Measurements from ENCODE around the gene C12orf42.

C12orf42 gene

GRCh38 chr12:103303484-103303883 lies 192.3 kb downstream of the C12orf42 start:
- no peak for TF ChIP-seq CTCF (IDR thresholded peaks at IDR 0.05; ENCODE audit: extremely low read depth, missing control alignments)
- DNase-seq (ENCODE audit: low spot score) = no peak

DNA sequence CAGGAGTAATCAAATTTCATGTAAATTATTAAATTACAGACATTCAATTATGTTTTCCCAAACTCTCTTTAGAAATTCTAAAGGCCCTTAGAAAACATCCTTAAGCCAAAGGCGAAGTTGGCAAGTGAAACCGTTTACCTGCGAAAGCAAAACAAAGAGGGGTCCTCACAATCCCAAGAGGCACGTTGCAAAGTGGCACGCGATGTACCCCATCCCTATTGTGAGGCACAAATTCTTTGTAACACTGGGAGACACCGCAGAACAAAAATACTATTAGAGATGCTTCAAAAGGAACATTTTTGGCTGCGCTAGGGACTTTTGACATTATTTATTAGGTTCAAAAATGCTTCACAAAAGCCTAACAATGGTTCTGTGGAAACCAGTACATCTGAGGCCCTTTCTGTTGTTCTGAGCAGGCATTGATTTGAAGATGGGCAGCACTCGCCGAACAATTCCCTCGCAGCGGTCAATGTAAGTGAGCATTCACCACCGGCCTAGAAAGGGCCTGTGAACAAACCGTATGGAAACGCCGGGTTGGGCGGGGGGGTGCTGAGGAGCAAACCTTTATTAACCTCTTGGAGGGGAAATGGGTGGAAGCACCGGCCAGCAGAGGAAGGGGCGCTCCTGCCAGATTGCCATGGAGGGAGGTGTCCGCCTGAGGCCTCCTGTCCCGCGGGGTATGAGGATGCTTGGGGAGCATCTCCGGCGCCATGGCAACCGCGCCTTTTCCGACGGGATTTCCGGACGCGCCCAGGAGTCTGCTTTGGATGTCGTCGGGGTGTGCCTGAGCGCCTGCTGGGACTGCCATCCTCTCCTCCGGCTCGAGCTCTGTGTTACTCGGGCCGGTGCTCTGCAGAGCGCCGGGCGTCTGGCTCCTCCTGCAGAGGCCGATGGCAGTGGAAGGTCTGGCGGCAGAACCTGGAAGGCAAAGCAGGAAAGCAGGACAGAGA lies 193.9 kb downstream of the C12orf42 start:
- DNase-seq (ENCODE audit: low spot score) = no peak
- no peak for TF ChIP-seq CTCF (IDR thresholded peaks at IDR 0.05; ENCODE audit: extremely low read depth, missing control alignments)

DNA sequence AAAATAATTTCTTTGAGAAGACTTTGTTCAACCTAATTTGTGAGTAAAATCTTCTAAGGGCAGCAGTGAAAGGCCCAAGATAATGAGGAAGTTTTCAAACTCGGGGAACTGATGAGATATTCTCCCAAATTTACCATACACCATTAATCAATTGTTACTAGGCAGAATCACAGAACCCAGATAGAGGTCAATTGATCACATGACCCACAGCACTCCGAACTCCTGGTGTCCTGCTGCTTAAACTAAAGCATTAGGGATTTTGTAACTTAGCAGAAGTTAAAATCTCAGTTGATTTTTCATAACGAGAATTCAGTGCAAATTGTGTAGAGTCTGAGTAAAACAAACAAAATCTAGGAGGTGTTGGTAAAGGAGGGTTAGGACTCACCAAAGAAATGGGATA lies 207.8 kb downstream of the C12orf42 start:
- no peak for TF ChIP-seq CTCF (IDR thresholded peaks at IDR 0.05; ENCODE audit: extremely low read depth, missing control alignments)
- DNase-seq (ENCODE audit: low spot score) = no peak

DNA sequence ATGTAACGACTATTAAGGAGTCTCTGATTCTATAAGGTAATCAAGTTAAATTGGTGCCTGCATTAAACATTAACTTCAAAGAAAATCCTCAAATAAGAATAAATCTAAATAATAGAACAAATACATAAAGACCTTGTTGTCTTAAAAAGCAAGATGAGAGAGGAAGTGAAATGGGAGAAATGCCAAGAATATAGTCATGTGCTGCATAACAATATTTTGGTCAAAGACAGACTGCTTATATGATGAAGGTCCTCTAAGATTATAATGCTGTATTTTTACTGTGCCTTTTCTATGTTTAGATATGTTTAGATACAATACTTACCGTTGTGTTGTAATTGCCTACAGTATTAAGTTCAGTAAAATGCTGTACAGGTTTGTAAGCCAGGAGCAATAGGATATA lies 213.6 kb downstream of the C12orf42 start:
- DNase-seq (ENCODE audit: low spot score) = no peak
- TF ChIP-seq CTCF (IDR thresholded peaks at IDR 0.05; ENCODE audit: extremely low read depth, missing control alignments) = no peak

DNA sequence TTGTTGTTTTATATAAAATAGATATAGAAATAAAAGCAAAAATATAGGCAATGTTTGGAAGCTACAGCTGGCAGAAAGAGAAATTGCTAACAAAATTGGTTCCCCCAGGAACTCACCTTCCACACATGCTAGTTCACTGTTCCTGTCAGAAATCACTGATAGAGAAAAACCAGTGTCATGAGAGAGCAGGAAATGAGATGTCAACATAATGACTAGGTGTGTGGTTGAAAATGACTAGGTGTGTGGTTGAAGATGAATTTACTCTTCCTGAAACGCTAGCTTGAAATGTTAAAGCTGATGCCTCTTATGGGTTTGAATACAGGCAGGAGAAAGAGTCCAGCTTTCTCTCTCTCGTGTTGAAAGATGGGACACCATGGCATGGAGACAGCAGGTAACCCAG lies 216.3 kb downstream of the C12orf42 start:
- TF ChIP-seq CTCF (IDR thresholded peaks at IDR 0.05; ENCODE audit: extremely low read depth, missing control alignments) = no peak
- peak; percentile 53 for DNase-seq (ENCODE audit: low spot score)

GRCh38 chr12:103278329-103278728 lies 217.4 kb downstream of the C12orf42 start:
- TF ChIP-seq CTCF (IDR thresholded peaks at IDR 0.05; ENCODE audit: extremely low read depth, missing control alignments) = no peak
- no peak for DNase-seq (ENCODE audit: low spot score)

GRCh38 chr12:103273645-103274044 lies 222.1 kb downstream of the C12orf42 start:
- TF ChIP-seq CTCF (IDR thresholded peaks at IDR 0.05; ENCODE audit: extremely low read depth, missing control alignments) = no peak
- DNase-seq (ENCODE audit: low spot score) = no peak
